ENCODE data around the gene PDE8B.
"Not testable (repeated sequence)": the region's sequence is repeated elsewhere in the genome, so short reads cannot be mapped to it uniquely, and the experiment has no call there.

Gene PDE8B

DNA sequence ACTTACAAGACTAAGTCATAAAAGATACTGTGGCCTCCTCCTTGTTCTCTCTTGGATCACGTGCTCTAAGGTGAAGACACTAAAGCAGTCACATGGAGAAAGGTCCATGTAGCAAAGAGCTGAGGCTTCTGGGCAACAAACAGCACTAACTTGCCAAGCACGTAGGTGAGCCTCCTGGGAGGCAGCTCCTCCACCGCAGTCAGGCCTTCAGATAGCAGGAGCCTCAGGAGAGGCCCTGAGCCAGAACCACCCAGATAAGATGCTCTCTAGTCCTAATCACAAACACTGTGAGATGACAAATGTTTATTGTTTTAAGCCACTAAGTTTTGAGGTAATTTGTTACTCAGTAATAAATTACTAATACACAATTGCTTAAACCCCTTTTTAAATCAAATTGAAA is 243.6 kb downstream of the PDE8B start:
- no peak for DNase-seq

DNA sequence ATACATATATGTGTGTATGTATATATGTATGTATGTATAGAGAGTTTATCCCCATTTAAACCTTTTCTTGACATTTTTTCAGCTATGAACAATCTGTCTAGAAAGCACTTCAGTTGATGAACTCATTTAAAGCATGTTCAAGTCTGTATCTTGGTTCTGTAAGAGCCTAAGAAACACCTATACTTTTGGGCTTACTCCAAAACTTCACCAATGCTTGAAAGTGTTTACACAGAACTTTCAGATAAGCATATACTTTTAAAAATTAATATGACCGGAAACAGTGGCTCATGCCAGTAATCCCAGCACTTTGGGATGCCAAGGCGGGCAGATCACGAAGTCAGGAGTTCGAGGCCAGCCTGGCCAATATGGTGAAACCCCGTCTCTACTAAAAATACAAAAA is 250.8 kb downstream of the PDE8B start:
- DNase-seq, result no peak

DNA sequence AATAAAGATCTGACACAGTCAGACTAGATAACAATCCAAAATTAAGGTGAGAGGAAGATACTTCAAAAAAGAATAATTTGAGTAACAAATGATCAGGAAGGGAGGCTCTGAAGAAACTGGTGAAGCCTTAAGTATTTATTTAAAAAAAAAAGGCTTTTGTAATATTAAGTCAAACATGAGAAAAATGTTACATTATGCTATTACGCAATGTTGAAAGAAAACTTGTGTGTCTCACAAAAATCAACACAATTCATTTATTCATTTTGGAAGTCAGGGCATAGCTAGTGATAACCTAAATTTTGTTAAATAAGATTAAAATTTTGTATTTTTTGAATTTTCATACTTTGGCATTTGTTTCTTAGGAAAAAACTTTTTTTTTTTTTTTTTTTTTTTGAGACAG is 253.4 kb downstream of the PDE8B start:
- no peak for DNase-seq

DNA sequence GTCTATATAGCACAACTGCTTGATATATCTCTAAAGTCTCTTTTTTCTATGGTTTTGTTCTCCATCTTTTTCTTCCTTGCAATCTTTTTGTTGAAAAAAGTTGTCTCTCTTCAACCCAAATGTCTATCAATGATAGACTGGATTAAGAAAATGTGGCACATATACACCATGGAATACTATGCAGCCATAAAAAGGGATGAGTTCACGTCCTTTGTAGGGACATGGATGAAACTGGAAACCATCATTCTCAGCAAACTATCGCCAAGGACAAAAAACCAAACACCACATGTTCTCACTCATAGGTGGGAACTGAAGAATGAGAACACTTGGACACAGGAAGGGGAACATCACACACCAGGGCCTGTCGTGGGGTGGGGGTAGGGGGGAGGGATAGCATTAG is 258.4 kb downstream of the PDE8B start:
- DNase-seq, result not testable (repeated sequence)

DNA sequence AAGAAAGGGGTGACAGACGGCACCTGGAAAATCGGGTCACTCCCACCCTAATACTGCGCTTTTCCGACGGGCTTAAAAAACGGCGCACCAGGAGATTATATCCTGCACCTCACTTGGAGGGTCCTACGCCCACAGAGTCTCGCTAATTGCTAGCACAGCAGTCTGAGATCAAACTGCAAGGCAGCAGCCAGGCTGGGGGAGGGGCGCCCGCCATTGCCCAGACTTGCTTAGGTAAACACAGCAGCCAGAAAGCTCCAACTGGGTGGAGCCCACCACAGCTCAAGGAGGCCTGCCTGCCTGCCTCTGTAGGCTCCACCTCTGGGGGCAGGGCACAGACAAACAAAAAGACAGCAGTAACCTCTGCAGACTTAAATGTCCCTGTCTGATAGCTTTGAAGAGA is 264.6 kb downstream of the PDE8B start:
- not testable (repeated sequence) for DNase-seq

Measured in effector CD4-positive, alpha-beta T cell (primary cell).